CD4-positive, alpha-beta T cell treated with Interleukin-15 for 1 hour (primary cell): ENCODE results near the gene AIP.

ENCODE experiments used
- DNase-seq: peaks from one replicate; pipeline ENCODE4 v3.0.0-alpha.2; 2020

AIP gene

DNA sequence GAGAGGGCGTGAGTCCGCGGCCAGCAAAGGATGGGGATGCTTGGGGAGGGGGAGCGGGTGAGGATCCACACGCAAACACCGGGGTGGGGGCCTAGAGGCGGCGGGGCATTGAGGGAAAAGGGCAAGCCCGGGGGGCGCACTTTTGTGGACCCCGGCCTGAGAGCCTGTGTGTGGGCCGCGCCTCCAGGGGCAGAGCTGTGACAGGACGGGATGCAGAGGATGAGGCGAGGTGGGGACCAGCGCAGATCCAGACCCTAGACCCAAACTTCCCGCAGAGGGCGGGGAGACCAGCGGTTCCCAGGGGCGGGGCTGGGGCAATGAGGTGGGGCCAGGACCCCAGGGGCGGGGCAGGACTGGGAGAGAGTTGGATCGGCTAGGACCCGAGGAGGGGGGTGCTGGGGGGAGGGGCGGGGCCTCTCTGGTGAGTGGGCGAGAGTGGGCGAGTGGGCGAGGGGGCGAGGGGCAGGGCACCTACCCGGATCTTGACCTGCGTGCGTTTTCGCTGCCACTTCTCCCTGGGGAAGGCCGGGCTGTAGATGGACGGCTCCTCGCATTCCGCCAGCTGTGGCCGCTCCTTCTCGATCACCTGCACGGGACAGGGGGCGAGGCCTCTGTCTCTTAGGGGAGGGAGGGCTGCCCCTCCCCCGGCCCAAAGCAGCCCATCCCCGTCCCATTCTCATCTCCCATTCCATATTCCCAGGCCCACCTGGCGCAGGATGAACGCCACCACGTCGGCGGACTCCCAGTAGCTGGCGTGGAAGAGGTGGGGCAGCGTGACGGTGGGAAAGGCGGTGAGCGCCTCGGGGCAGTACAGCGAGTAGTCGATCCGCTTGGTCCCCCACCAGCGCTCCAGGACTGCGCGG lies 11.8 kb downstream of the AIP start:
- DNase-seq, result no peak

DNA sequence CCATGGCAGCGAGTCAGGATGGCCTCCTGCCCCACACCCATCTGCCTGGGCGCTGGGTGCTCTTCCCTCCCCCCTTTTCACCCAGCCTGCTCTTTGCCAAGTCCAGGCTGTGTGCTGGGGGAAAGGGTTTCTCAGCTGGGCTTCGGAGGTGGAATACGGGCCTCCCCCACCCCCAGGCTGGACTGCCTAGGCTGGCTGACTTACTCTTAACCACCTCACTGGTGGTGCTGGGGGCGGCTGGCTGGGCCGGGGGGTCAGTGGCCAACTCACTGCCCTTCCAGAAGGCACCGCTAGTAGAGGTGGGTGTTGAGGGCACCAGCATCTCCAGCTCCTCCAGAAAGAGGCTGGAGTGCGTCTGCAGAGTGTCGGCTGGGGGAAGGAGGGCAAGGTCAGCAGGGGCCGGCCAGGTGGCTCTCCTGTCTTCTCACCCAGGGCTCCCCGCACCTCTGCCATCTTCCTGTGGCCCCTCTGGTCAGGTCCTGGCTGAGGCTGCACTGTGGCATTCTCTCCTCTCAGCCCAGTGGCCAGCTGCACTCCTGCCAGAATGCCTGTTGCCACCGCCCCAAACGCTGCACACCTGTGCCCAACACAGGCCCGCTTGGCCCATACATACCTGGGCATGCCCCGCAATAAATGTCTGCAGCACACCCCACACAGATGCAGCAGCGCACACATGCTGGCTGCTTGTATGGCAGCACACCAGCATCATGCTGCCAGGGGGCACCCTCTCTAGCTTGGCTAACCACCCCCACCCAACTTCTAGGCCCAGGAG lies 12.6 kb downstream of the AIP start:
- no peak for DNase-seq

DNA sequence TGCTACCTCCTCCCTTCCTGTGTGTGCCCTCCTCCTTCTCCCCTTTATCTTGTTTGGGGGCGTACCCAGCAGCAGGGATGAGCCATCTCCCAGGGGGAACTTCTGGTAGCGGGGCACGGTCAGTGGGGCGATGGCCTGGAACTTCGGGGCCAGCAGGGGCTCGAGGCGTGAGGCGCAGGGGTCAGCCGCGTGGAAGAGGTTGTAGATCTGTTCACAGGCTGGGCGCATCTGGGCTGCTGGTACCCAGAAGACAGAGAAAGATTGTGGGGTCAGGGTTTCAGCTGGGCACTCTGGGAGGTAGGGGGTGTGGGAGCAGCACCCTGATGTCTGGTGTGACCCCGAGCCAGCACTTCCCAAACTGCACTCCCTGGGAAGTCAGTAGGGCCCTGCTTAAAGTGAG lies 13.3 kb downstream of the AIP start:
- no peak for DNase-seq

DNA sequence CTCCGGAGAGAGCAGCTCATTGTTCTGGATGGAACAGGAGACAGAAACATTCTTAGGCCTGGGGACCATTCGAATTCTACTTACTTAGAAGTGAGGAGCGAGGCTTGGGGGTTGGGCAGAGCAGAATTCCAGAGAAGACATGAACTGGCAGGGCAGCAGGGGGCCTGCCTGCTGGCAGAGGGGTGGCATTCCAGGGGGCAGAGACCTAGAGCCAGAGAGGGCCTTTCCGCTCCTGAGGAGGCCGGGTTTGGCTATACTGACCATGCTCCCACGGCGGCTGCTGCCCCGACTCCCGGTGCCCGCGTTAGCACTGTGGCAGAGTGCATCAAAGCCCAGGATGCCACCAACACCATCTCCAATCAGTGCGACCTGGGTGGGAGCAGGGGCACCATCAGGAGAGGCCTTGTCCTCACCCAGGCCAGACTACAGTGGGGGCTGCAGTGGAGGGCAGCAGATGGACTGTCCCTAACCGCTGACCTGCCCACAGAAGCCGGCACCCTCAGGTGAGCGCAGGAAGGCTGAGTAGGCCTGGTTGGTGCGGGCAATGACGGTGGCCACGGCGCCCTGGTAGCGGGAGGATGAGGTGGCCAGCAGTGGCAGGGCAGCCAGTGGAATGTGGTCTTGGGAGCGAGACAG lies 14.9 kb downstream of the AIP start:
- DNase-seq, result no peak

DNA sequence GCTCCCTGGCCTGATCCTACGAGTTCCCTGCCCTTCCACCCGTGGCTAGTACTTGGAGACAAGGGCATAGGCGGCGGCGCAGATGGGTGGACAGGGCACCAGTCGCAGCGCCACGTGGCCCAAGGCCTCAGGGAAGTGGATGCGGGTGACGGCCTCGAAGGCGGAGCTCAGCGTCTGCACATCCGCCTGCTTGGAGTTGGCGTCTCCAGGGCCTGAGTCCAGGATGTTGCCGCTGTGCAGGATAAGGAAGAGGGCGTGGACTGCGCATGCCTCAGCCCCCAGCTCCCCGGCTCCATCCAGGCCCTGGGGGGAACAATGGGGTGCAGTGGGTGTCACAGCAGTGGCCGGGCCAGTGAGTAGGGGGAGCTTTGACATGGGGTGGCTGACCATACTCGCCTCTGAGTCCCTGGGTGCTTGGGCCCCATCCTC lies 15.7 kb downstream of the AIP start:
- DNase-seq, result no peak

DNA sequence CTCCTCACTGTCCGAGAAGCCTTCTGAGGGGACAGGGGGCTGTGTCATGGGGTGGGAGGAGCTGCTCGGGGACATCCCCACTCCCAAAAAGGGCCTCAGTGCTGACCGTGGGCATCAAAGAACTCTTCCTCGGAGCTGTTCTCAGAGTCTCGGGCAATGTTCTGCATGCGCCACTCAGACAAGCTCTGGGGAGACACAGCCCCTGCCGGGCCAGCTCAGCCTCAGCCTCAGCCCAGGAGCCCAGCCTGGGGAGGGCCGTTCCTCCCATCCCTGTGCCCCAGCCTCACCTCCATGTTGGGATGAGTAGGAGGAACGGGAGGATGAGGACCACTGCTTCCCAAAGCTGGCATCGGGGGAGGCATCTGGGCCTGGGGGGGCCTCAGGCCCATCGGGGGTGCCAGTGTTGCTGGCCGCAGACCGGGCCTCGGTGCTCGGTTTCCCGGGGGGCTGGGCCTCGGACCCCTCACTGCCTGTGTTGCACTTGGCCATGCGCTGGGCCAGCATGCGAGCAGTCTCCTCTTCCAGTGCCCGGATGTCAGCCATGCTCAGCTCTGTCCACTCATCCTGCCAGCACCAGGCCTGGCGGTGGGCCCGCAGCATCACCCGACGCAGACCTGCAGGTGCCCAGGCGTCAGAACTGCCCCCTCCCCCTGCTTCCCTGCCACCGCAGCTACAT lies 17.1 kb downstream of the AIP start:
- no peak for DNase-seq

DNA sequence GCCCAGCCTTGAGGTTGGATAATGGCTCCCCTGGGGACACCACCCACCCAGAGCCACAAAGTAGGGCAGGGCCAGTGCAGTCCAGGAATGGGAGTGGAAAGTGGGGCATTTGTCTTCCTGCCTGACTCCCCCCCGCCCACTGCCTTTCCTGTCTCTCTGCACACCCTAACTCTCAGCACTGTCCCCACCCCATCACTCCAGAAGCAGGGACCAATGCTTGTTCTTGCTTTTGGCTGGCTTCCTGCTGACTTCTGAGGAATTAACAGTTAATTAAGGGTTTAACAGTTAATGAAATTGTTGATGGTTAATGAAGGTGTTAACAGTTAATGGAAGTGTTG lies 17.6 kb downstream of the AIP start:
- no peak for DNase-seq

DNA sequence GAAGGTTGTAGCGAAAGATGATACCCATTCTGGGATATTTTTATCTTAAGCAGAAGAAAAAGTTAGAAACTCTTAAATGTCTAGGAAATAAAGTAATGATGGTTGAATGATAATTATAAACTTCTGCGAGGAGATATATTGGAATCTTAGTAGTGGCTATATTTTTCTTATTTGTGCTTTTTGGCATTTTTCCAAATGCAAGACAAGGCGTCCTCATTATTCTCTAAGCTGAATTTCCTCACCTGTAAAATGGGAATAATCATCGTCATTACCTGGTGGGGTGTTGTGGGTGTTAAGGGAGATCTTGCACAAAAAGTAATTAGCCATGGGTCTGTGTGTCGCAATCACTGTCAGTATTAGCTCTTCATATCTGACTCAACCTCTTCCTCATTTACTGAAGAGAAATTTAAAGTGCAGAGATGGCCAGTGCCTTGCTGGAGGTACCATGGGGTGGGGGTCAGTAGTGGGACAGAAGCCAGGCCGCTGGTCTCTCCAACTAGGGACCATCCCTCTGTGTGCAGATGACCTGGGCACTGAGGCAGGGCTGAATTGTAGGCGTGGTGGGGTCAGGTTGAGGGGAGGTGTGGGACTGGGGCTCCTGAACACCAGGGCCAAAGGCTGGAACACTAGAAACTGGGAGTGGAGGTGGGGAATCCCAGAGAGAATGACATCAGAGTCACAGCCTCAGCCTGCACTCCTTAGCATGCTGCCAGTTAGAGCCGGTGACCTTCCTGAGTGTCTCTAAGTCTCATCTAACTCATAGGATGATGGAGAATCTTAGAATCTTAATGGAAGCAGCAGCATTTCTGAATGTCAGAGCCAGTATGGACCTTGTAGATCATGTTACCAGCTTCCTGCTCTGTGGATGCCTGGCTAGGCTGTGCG lies 18.2 kb downstream of the AIP start:
- DNase-seq, result no peak

DNA sequence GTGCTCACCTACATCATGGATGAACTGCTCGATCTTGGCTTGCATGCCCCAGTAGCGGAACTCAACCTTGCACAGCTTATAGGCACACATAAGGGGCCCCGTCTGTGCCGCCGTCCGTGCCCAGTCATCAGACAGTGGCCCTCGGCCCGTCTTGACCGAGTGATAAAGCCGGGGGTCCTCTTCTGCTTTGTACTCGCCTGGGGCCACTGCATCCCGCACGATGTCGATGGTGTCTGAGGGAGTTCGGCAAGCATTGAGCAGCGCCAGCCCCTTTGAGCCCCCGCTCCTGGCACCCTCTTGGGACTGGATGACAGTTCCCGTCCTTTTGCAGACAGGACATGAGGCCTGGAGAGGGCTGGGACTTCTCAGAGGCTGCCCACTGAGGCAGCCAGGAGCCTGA lies 19.0 kb downstream of the AIP start:
- no peak for DNase-seq

DNA sequence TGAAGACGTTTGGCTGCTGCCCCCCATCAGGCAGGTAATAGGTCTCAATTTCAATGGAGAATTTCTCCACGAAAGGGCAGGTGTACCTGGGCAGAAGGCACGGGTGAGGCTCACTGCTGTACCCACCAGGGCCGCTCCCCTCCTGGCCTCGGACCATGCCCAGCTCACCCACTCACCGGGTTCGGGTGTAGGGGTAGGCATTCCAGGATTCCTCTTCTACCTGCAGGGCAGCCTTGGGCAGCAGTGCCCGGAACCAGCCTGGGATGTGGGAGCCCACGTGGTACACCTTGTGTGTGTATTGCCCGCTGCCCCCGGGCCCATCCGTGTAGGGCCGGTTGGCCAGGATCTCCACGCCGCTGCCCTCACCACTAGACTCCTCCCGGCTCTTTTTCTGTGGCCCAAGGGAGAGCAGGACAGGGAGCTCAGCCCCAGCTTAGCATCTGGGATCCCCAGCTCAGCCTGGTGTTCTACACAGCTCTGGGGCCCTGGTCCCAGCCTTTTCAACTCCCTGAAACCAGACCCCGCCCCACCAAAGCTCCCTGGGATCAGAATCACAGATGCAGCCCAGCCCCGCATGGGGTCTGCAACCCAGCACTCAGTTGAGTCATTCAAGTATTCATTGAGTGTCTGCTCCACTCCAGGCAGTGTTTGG lies 19.6 kb downstream of the AIP start:
- no peak for DNase-seq

DNA sequence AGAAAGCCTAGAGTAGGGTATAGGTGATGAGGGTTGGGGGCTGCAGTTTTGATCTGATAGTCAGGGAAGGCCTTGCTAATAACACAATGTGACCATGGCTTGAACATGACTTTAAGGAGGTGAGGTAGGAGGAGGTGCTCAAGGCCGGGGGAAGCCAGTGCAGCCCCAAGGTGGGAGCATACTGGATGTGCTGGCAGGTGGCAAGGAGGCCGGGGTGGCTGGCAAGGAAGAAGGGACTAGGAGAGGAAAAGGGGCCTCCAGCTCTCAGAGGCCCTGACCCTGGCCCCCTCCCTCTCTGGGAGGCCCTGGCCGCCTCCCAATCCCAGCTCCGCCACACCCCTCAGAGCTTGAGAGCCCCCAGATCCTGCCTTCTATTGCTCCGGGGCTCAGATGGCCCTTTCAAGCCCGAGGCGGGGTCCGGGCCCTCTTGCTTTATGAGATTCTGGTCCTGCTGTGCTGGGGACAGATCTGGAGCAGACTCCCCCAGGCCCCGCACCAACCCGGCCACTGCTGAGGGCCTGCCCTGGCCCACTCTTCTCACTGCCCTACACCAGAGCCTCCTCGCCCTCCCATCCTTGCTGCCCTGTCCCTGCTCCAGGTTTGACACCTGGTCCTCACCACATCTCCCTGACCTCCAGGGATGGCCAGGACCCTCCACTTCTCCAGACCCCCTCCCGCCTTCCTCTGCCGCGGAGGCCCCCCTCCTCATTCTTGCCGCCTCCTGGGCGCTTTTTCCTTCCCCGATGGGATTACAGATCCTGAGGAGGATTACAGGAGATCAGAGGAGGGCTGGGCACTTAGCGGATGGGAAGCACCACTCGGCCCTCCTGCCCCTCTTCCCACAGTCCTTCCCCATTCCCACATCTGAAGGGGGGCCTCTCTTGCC lies 20.5 kb downstream of the AIP start:
- DNase-seq, result no peak

DNA sequence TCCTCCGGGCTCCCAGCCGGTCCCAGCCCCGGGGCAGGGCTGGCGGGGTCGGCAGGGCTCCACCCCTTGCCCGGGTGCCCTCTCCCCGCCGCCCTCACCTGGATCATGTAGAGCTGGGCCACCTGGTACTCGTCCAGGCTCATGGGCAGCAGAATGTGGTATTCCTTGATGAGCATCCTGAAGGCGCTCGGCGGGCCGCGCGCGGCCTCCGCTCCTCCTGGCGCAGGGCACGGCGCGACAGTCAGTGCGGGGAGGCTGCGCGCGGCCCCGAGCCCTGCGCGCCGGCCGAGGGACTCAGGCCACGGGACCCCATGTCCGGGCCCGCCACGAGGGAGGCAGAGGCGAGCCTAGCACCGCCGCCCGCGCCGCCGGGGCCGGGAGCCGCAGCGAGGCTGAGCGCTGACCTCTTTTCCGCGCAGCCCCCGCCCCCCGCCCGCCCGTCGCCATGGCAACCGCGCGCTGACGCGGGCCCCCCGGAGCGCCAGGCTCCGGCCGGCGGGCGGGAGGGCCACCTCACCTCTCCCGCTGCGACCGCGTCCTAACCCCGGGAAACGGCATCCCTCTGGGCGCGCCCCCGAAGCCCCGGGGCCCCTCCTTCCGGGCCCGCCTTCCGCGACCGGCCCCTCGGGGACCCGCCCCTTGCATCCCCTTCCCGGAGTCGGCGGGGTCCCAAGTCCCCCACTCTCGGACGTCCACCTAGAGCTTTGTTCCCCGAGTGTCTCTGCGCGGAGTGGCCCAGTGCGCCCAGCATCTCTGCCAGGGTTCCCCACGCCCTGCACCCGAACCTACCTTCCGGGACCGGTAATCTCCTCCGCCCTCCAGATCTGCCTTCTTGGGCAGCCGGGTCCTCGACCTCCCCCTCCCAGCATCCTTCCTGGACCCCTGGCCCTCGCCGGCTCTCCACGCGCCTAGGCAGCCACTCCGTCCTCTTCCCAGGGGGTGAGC lies 21.5 kb downstream of the AIP start:
- DNase-seq, result no peak

DNA sequence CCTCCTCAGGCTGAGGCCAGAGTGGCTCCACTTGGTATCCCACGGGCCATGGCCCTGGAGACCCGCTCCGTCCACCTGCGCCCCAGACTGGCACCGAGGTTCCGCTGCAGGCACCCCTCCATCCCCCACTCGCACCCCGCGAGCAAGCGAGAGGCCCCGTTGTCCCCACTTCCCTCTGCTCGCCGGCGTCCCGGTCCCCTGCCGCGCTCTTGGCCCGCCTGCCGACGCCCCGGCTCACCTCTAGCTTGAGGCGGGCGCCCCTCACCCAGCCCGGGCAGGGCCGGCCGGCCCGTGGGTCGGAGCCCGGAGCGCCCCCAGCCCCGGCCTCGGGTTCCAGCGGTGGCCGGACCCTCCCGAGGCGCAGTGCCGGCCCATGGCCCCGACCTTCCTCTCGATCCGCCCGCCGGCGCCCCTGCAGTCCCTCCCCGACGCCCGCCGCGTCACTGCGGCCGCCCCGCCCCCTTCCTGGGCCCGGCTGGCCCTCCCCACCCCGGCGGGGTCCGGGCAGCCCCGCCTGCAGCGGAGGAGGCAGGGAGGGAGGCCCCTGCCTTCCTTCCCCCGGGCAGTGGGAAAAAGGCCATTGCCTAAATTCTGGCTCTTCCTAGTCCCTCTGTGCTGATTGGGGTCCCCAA lies 22.2 kb downstream of the AIP start, which contains the start of gene PITPNM1:
Gene PITPNM1 (minus strand): TSS at position 414 of the 632 bp plus-strand sequence. CDS start 1,183 bp downstream, outside the sequence.
- DNase-seq, result peak; percentile 80

DNA sequence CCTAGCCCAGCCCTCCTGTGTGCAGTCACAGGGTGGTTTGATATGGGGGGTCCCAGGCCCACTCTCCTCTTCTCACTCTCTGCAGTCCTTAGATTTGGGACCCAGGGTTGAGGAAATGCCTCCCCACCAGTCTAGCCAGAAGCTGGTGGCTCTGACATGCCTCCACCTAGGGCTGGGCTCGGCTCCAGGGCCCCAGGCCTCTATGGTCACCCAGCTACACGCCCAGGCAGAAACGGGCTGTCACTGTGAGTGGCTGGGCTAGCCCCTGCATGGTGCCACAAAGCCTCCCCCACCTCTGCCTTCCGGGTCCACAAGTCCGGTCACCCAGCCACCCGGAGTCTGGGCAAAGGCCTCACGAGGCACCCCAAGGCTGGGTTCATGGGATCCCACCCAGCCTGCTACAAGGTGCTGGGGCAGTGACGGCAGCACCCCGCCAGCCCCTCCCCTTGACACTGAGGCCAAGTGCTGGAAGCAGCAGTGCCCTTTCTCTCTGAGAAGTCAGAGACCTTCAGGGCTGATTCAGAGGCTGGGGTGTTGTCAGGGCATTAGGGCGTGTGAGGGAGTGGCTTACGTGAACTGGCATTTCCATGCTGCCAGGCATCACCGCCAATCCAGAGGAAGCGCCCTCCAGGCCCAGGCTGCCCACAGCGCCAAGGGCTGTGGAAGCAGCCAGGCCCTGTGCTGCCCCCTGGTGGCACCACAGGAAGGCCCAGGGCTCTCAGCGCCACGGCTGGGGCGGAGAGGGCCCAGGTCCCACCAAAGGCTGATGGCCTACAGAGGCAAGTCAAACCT lies 23.0 kb downstream of the AIP start:
- peak; percentile 93 for DNase-seq

DNA sequence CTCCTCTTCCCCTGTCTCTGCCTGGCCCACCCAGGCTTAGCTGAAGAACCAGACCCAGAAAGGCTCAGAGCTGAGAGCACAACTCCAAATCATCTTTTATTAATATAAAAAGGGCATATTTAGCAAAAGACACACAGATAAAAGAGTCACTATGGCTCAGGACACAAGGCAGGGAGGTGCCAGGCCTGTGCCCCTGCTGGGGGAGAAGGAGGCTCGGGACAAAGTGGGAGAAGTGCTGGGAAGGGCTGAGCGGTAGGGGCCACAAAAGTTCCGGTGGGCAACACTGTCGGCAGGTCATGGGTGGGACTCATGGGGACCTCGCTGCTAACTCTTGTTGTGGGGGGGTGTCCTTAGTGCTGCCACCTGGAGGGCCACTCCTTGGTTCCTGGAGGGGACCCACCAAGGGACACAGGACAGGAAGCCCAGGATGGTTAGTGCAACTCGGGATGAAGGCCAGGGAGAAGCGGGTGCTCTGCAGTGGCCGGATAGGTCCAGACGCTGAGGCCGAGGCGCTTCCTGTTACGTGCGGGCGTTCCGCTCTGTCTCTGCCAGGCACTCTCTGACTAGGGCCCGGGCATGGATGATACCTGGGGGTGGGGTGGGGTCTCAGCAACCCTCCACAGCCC lies 23.7 kb downstream of the AIP start:
- DNase-seq, result no peak

DNA sequence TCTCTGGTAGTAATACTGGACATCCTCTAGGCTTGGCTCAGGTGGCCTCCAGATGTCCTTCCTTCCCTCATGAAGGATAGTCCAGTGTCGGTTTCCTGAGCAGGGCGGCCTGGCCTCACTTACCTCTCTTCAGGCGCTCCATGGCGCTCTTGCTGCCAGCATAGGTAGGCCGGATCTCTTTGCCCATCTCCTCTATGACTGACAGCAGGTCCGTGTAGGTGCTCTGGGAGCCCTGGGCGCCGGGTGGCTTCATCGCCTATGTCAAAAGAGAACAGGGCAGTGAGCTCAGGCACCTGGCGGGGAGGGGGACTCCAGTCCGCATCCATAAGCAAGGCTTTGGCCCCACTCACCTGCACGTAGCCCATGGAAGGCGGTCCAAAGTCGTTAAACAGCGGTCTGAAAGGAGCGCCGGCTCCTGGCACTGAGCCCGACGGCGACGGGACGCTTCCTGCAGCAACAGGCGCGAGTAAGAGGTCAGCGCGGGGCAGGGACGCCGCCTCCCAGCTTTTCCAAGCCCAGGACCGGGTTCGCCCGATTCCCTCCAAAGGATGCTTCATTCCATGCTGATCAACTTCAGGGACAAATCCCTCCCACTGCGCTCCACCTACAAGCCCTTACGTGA lies 24.5 kb downstream of the AIP start:
- DNase-seq, result no peak
